HG02970 (cell line): Measurements from ENCODE around the gene IGSF3.

ENCODE experiments used
- ATAC-seq: cut with Tn5 transposase; IDR thresholded peaks from one replicate; pipeline ENCODE4 v1.9.1; 2021; ENCODE audit warnings: mild to moderate bottlenecking, moderate library complexity, moderate number of reproducible peaks; ENCODE audit not compliant: unreplicated experiment, low FRiP score

The IGSF3 gene

GRCh38 chr1:116534014-116534739 is 133.4 kb downstream of the IGSF3 start:
- no peak for ATAC-seq

- ATAC-seq, result no peak
These were observed 134.1 kb downstream of the IGSF3 start for GRCh38 chr1:116533429-116533820.

- no peak for ATAC-seq
These were observed 134.7 kb downstream of the IGSF3 start for GRCh38 chr1:116532671-116533428.

- ATAC-seq, result no peak
These were observed 135.6 kb downstream of the IGSF3 start for GRCh38 chr1:116531917-116532316.

- no peak for ATAC-seq
These were observed 137.9 kb downstream of the IGSF3 start for GRCh38 chr1:116529681-116530080.

- ATAC-seq, result no peak
These were observed 138.3 kb downstream of the IGSF3 start for GRCh38 chr1:116529199-116529631.

GRCh38 chr1:116528329-116529083 is 139.0 kb downstream of the IGSF3 start:
- ATAC-seq, result no peak

GRCh38 chr1:116525440-116525839 is 142.1 kb downstream of the IGSF3 start:
- no peak for ATAC-seq
